ENCODE measurements around the gene RNF113A.

The RNF113A gene

DNA sequence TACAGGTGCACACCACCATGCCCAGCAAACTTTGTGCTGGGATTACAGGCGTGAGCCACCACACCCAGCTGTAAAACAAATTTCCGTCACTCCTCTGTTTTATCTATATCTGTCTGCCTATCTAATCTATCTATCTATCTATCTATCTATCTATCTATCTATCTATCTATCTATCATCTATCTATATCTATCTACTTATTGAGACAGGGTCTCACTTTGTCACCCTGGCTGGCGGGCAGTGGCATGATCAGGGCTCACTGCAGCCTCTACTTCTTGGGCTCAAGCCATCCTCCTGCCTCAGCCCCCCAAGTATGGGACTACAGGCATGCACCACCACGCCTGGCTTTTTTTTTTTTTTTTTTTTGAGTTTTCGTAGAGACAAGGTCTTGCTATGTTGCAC, 44.8 kb upstream of the RNF113A start:
- H3K4me3 ChIP-seq (replicated peaks; ENCODE audit: insufficient read depth, low read length): no peak overlapping the region
- no peaks in the 10 kb centered on the region for H3K27me3 ChIP-seq (ENCODE audit: insufficient read depth, poor library complexity, severe bottlenecking)
- TF ChIP-seq POLR2AphosphoS5 (IDR thresholded peaks at IDR 0.05; ENCODE audit: low read depth) (no peak), SPI1 (IDR thresholded peaks at IDR 0.05; ENCODE audit: borderline replicate concordance, low read depth) (no peak), GABPA (IDR thresholded peaks at IDR 0.05; ENCODE audit: low read depth) (no peak)
- TF ChIP-seq, protein P1, sequence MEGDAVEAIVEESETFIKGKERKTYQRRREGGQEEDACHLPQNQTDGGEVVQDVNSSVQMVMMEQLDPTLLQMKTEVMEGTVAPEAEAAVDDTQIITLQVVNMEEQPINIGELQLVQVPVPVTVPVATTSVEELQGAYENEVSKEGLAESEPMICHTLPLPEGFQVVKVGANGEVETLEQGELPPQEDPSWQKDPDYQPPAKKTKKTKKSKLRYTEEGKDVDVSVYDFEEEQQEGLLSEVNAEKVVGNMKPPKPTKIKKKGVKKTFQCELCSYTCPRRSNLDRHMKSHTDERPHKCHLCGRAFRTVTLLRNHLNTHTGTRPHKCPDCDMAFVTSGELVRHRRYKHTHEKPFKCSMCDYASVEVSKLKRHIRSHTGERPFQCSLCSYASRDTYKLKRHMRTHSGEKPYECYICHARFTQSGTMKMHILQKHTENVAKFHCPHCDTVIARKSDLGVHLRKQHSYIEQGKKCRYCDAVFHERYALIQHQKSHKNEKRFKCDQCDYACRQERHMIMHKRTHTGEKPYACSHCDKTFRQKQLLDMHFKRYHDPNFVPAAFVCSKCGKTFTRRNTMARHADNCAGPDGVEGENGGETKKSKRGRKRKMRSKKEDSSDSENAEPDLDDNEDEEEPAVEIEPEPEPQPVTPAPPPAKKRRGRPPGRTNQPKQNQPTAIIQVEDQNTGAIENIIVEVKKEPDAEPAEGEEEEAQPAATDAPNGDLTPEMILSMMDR (IDR thresholded peaks at IDR 0.05; ENCODE audit: insufficient read depth, low read length): no peak
- TF ChIP-seq, protein P2, sequence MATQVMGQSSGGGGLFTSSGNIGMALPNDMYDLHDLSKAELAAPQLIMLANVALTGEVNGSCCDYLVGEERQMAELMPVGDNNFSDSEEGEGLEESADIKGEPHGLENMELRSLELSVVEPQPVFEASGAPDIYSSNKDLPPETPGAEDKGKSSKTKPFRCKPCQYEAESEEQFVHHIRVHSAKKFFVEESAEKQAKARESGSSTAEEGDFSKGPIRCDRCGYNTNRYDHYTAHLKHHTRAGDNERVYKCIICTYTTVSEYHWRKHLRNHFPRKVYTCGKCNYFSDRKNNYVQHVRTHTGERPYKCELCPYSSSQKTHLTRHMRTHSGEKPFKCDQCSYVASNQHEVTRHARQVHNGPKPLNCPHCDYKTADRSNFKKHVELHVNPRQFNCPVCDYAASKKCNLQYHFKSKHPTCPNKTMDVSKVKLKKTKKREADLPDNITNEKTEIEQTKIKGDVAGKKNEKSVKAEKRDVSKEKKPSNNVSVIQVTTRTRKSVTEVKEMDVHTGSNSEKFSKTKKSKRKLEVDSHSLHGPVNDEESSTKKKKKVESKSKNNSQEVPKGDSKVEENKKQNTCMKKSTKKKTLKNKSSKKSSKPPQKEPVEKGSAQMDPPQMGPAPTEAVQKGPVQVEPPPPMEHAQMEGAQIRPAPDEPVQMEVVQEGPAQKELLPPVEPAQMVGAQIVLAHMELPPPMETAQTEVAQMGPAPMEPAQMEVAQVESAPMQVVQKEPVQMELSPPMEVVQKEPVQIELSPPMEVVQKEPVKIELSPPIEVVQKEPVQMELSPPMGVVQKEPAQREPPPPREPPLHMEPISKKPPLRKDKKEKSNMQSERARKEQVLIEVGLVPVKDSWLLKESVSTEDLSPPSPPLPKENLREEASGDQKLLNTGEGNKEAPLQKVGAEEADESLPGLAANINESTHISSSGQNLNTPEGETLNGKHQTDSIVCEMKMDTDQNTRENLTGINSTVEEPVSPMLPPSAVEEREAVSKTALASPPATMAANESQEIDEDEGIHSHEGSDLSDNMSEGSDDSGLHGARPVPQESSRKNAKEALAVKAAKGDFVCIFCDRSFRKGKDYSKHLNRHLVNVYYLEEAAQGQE (IDR thresholded peaks at IDR 0.05; ENCODE audit: insufficient replicate concordance, low read depth): no peak
- H3K27ac ChIP-seq (replicated peaks): no peak overlapping the region
- no peak for DNase-seq (ENCODE audit: low read depth in 1 of 2, low spot score in 1 of 2)

DNA sequence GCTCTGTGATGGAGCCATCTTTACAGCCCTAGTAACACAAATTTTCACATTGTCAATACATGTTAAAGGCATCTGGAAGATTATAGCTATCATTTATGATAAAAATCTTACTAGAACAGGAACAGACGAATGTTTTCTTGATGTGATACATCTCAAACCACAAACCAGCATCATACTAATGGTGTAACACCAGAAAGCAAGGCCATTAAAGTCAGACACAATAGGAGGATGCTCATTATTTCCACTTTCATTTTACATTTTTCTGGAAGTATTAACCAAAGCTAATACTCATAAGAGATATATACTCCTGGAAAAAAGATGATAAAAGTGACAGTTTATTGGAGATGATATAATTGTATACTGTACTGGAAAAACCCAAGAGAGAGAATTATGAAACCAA, 29.4 kb upstream of the RNF113A start:
- H3K4me3 ChIP-seq (replicated peaks; ENCODE audit: insufficient read depth, low read length): no peak overlapping the region
- no peak for DNase-seq (ENCODE audit: low read depth in 1 of 2, low spot score in 1 of 2)
- TF ChIP-seq, protein P2 (IDR thresholded peaks at IDR 0.05; ENCODE audit: insufficient replicate concordance, low read depth): no peak
- no peak for TF ChIP-seq POLR2AphosphoS5 (IDR thresholded peaks at IDR 0.05; ENCODE audit: low read depth)
- TF ChIP-seq, protein P1 (IDR thresholded peaks at IDR 0.05; ENCODE audit: insufficient read depth, low read length): no peak
- H3K27ac ChIP-seq (replicated peaks): no peak overlapping the region
- H3K27me3 ChIP-seq (ENCODE audit: insufficient read depth, poor library complexity, severe bottlenecking): no peaks in the 10 kb centered on the region

DNA sequence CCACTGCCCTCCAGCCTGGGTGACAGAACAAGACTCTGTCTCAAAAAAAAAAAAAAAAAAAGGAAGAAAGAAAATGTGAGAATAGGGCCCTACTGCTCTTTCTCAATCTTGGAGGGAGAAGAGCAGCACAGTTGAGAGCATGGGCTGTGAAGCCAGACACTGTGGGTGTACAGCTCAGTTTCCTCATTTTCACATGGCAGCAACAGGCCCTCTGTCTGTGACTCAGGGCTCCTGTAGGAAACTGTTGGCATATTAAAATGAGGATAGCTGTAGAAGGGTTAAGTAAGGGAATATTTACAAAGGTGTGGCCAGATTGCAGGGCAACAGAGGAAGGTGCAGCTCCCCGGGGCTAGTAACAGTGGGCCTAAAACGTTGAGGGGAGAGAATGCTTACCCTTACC, 27.6 kb upstream of the RNF113A start:
- peak overlapping the region; percentile 74 for H3K27ac ChIP-seq (replicated peaks)

More for the DNA sequence above, 27.6 kb upstream of the RNF113A start:
- TF ChIP-seq POLR2AphosphoS5 (IDR thresholded peaks at IDR 0.05; ENCODE audit: low read depth) (peak; percentile 45; the same call in 1 of the 2 replicates), GABPA (IDR thresholded peaks at IDR 0.05; ENCODE audit: low read depth) (no peak), SPI1 (IDR thresholded peaks at IDR 0.05; ENCODE audit: borderline replicate concordance, low read depth) (peak; percentile 21; the same call in 1 of the 2 replicates)
- TF ChIP-seq, protein P2 (IDR thresholded peaks at IDR 0.05; ENCODE audit: insufficient replicate concordance, low read depth): peak; percentile 13
- DNase-seq (ENCODE audit: low read depth in 1 of 2, low spot score in 1 of 2): peak; percentile 45 to 89
- no peaks in the 10 kb centered on the region for H3K27me3 ChIP-seq (ENCODE audit: insufficient read depth, poor library complexity, severe bottlenecking)
- H3K4me3 ChIP-seq (replicated peaks; ENCODE audit: insufficient read depth, low read length): no peak overlapping the region; the same call in 1 of the 2 replicates

Data from HL-60 (cell line).